Neural cell (in vitro differentiated cells): Measurements from ENCODE around the gene SMU1. TPM values are rescaled to one million over a fixed set of nuclear protein-coding genes. Genes with fewer than 3 reads are reported as not detected.

ENCODE experiments used
- H2AFZ ChIP-seq: fragments of 200-600, 300-800 bp; sonication (generic), shearing (Covaris generic); 2 replicates; pipeline ENCODE4 v1.6.0; 2014; ENCODE audit warnings: low read depth, mild to moderate bottlenecking, antibody characterized with exemption, low read length, moderate library complexity
- H3F3A ChIP-seq: fragments of 200-600 bp; shearing (Covaris generic); 2 replicates; pipeline ENCODE4 v1.6.1; 2016; ENCODE audit warnings: mild to moderate bottlenecking, moderate library complexity, mixed read lengths, antibody characterized with exemption, low read length; ENCODE audit not compliant: insufficient read depth, poor library complexity, severe bottlenecking
- H3K27ac ChIP-seq: fragments of 200-600, 300-800 bp; sonication (generic), shearing (Covaris generic); 2 replicates; pipeline ENCODE4 v1.5.1; 2014; ENCODE audit warnings: mild to moderate bottlenecking, low read length, moderate library complexity
- H3K27me3 ChIP-seq: fragments of 300-800, 200-600 bp; sonication (generic), shearing (Covaris generic); 2 replicates; pipeline ENCODE4 v1.6.0; 2014; ENCODE audit warnings: mild to moderate bottlenecking, low read depth, low read length, moderate library complexity; ENCODE audit not compliant: insufficient read depth
- H3K36me3 ChIP-seq: fragments of 300-800, 200-600 bp; sonication (generic), shearing (Covaris generic); 2 replicates; pipeline ENCODE4 v1.5.1; 2014; ENCODE audit warnings: mild to moderate bottlenecking, antibody characterized with exemption, low read length, moderate library complexity; ENCODE audit not compliant: insufficient read depth
- H3K4me2 ChIP-seq: fragments of 300-800, 200-600 bp; sonication (generic), shearing (Covaris generic); 2 replicates; pipeline ENCODE4 v1.6.0; 2014; ENCODE audit warnings: mild to moderate bottlenecking, low read length
- H3K4me3 ChIP-seq: fragments of 300-800, 200-600 bp; sonication (generic), shearing (Covaris generic); 2 replicates; pipeline ENCODE4 v1.5.1; 2014; ENCODE audit warnings: mild to moderate bottlenecking, low read length, moderate library complexity
- H3K79me2 ChIP-seq: fragments of 200-600 bp; shearing (Covaris generic); replicated peaks from 2 replicates; pipeline ENCODE4 v1.6.0; 2014; ENCODE audit warnings: mild to moderate bottlenecking, low read length, moderate library complexity; ENCODE audit not compliant: insufficient read depth
- H3K9ac ChIP-seq: fragments of 300-800, 200-600 bp; sonication (generic), shearing (Covaris generic); 2 replicates; pipeline ENCODE4 v1.6.1; 2016; ENCODE audit warnings: mild to moderate bottlenecking, low read length, mixed read lengths
- H3K9me2 ChIP-seq: fragments of 200-600 bp; shearing (Covaris generic); 2 replicates; pipeline ENCODE4 v1.6.1; 2016; ENCODE audit warnings: mild to moderate bottlenecking, low read length, mixed read lengths; ENCODE audit not compliant: insufficient read depth
- H3K9me3 ChIP-seq: fragments of 200-600, 300-800 bp; sonication (generic), shearing (Covaris generic); 2 replicates; pipeline ENCODE4 v1.6.1; 2016; ENCODE audit warnings: mild to moderate bottlenecking, mixed run types, low read length, moderate library complexity, mixed read lengths
- H4K20me1 ChIP-seq: fragments of 200-600 bp; shearing (Covaris generic); 2 replicates; pipeline ENCODE4 v1.6.1; 2016; ENCODE audit warnings: mild to moderate bottlenecking, mixed run types; ENCODE audit not compliant: insufficient read depth
- EP300 ChIP-seq: fragments of 450-650 bp; conservative IDR thresholded peaks from 2 replicates; pipeline ENCODE4 v1.6.1; 2014; ENCODE audit warnings: antibody characterized with exemption, mild to moderate bottlenecking, moderate library complexity; ENCODE audit not compliant: poor library complexity, severe bottlenecking
- EZH2 ChIP-seq: fragments of 200-600, 300-800 bp; shearing (Covaris generic), sonication (generic); IDR thresholded peaks from 2 replicates; pipeline ENCODE4 v1.6.1; 2014; ENCODE audit warnings: antibody characterized with exemption, low read length, borderline replicate concordance, mild to moderate bottlenecking; ENCODE audit not compliant: insufficient read depth, poor library complexity, severe bottlenecking
- MXI1 ChIP-seq: fragments of 450-650 bp; conservative IDR thresholded peaks from 2 replicates; pipeline ENCODE4 v1.6.1; 2014; ENCODE audit warnings: antibody characterized with exemption, mild to moderate bottlenecking; ENCODE audit not compliant: poor library complexity, severe bottlenecking
- POLR2AphosphoS5 ChIP-seq: IDR thresholded peaks from 2 replicates; pipeline ENCODE4 v1.6.1; 2012
- RAD21 ChIP-seq: fragments of 450-650 bp; conservative IDR thresholded peaks from 2 replicates; pipeline ENCODE4 v1.6.1; 2014; ENCODE audit warnings: antibody characterized with exemption, mild to moderate bottlenecking, moderate library complexity
- SMC3 ChIP-seq: fragments of 450-650 bp; conservative IDR thresholded peaks from 2 replicates; pipeline ENCODE4 v1.6.1; 2014; ENCODE audit warnings: antibody characterized with exemption, mild to moderate bottlenecking, moderate library complexity; ENCODE audit not compliant: poor library complexity
- TAF1 ChIP-seq: IDR thresholded peaks from 2 replicates; pipeline ENCODE4 v1.6.1; 2012; ENCODE audit warnings: low read depth
- polyA plus RNA-seq: library from polyadenylated mRNA; depleted of rRNA; stranded (reverse); fragments of >200 nt; gene quantifications from 2 replicates; pipeline ENCODE4 v1.2.3, GENCODE V29; 2014
- TF ChIP-seq, protein P1 (sequence below): fragments of 450-650 bp; IDR thresholded peaks from 2 replicates; pipeline ENCODE4 v1.5.1; 2014; ENCODE audit warnings: antibody characterized with exemption, mild to moderate bottlenecking, moderate library complexity; ENCODE audit not compliant: poor library complexity, severe bottlenecking
- TF ChIP-seq, protein P2 (sequence below): IDR thresholded peaks from 2 replicates; pipeline ENCODE4 v1.6.1; 2012; ENCODE audit warnings: borderline replicate concordance

SMU1 gene
- polyA plus RNA-seq, 1 donor from 2014 or later = 27.4 TPM

DNA sequence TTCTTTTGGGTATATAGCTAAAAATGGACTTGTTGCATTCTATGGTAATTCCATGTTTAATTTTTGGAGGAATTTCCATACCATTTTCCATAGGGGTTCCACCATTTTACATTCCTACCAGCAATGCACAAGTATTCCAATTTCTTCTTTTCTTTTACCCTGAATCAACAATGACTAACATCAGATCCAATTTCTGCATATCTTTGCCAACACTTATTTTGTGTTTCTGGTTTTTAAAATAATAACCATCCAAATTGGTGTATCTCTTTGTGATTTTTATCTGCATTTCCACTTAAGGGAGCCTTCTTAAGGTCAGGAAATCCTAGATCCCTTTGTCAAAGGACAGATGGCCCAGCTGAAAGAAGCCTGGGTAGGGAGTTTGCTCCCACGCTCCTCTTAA, 29.5 kb upstream of the SMU1 start:
- H3F3A ChIP-seq = no peaks in the 10 kb centered on the region
- H3K27me3 ChIP-seq = no peaks in the 10 kb centered on the region
- H3K4me2 ChIP-seq = no peak overlapping the region
- H3K9ac ChIP-seq = no peak overlapping the region
- H3K79me2 ChIP-seq = no peaks in the 10 kb centered on the region
- H3K4me3 ChIP-seq = no peak overlapping the region
- no peak overlapping the region for H3K27ac ChIP-seq
- no peak for TF ChIP-seq TAF1
- no peak for TF ChIP-seq POLR2AphosphoS5
- TF ChIP-seq EZH2 = no peak
- TF ChIP-seq, protein P1, sequence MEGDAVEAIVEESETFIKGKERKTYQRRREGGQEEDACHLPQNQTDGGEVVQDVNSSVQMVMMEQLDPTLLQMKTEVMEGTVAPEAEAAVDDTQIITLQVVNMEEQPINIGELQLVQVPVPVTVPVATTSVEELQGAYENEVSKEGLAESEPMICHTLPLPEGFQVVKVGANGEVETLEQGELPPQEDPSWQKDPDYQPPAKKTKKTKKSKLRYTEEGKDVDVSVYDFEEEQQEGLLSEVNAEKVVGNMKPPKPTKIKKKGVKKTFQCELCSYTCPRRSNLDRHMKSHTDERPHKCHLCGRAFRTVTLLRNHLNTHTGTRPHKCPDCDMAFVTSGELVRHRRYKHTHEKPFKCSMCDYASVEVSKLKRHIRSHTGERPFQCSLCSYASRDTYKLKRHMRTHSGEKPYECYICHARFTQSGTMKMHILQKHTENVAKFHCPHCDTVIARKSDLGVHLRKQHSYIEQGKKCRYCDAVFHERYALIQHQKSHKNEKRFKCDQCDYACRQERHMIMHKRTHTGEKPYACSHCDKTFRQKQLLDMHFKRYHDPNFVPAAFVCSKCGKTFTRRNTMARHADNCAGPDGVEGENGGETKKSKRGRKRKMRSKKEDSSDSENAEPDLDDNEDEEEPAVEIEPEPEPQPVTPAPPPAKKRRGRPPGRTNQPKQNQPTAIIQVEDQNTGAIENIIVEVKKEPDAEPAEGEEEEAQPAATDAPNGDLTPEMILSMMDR = no peak
- TF ChIP-seq, protein P2, sequence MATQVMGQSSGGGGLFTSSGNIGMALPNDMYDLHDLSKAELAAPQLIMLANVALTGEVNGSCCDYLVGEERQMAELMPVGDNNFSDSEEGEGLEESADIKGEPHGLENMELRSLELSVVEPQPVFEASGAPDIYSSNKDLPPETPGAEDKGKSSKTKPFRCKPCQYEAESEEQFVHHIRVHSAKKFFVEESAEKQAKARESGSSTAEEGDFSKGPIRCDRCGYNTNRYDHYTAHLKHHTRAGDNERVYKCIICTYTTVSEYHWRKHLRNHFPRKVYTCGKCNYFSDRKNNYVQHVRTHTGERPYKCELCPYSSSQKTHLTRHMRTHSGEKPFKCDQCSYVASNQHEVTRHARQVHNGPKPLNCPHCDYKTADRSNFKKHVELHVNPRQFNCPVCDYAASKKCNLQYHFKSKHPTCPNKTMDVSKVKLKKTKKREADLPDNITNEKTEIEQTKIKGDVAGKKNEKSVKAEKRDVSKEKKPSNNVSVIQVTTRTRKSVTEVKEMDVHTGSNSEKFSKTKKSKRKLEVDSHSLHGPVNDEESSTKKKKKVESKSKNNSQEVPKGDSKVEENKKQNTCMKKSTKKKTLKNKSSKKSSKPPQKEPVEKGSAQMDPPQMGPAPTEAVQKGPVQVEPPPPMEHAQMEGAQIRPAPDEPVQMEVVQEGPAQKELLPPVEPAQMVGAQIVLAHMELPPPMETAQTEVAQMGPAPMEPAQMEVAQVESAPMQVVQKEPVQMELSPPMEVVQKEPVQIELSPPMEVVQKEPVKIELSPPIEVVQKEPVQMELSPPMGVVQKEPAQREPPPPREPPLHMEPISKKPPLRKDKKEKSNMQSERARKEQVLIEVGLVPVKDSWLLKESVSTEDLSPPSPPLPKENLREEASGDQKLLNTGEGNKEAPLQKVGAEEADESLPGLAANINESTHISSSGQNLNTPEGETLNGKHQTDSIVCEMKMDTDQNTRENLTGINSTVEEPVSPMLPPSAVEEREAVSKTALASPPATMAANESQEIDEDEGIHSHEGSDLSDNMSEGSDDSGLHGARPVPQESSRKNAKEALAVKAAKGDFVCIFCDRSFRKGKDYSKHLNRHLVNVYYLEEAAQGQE = no peak
- TF ChIP-seq RAD21 = no peak
- TF ChIP-seq MXI1 = no peak
- no peak for TF ChIP-seq SMC3
- TF ChIP-seq EP300 = no peak
- H4K20me1 ChIP-seq = no peaks in the 10 kb centered on the region
- H2AFZ ChIP-seq = no peak overlapping the region
- no peaks in the 10 kb centered on the region for H3K9me3 ChIP-seq
- H3K9me2 ChIP-seq = no peaks in the 10 kb centered on the region
- H3K36me3 ChIP-seq = no peaks in the 10 kb centered on the region

DNA sequence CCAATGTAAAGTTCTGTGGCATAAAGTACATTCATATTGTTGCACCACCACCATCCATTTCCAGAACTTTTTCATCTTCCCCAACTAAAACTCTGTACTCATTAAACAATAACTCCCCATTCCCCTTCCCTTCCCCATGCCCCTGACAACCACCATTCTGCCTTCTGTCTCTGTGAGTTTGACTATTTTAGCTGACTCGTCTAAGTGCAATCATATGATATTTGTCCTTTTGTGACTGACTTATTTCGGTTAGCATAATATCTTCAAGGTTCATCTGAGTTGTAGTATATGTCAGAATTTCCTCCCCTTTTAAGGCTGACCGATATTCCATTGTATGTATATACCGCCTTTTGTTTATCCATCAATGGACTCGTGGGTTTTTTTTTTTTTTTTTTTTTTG, 29.0 kb upstream of the SMU1 start:
- H3K27me3 ChIP-seq = no peaks in the 10 kb centered on the region
- no peaks in the 10 kb centered on the region for H3K79me2 ChIP-seq
- H3K9me3 ChIP-seq = no peaks in the 10 kb centered on the region
- H3K27ac ChIP-seq = no peak overlapping the region
- no peak for TF ChIP-seq TAF1
- TF ChIP-seq SMC3 = no peak
- H3K36me3 ChIP-seq = no peaks in the 10 kb centered on the region
- no peak overlapping the region for H3K4me2 ChIP-seq
- H3K4me3 ChIP-seq = no peak overlapping the region
- no peak overlapping the region for H2AFZ ChIP-seq
- no peak overlapping the region for H3K9ac ChIP-seq
- H4K20me1 ChIP-seq = no peaks in the 10 kb centered on the region
- H3K9me2 ChIP-seq = no peaks in the 10 kb centered on the region
- no peaks in the 10 kb centered on the region for H3F3A ChIP-seq

DNA sequence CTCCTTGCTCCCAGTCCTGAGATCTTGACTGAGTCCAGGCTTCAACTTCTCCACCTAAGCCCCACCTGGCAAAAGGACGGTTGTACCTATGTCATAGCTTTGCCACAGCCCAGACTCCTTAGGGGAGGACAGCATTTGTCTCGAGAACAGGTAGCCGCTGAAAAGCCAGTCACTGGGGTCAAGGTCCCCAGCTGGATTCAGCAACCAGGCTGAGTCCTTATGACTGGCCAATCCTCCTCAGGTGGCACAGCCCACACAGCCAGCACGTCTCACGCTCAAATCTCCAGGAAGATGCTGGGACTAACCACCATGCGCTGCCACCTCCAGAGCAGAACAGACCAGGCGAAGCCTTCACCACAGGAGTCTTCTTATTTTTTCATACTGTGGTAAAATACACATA, 27.9 kb upstream of the SMU1 start:
- no peaks in the 10 kb centered on the region for H3K79me2 ChIP-seq
- no peaks in the 10 kb centered on the region for H3K27me3 ChIP-seq
- TF ChIP-seq MXI1 (no peak), RAD21 (no peak), POLR2AphosphoS5 (no peak), EZH2 (no peak), SMC3 (no peak), TAF1 (no peak), EP300 (no peak)
- TF ChIP-seq, protein P2 = no peak
- TF ChIP-seq, protein P1 = no peak
- H3F3A ChIP-seq = no peaks in the 10 kb centered on the region
- no peak overlapping the region for H3K27ac ChIP-seq
- no peak overlapping the region for H3K4me3 ChIP-seq
- H3K9ac ChIP-seq = no peak overlapping the region
- H3K4me2 ChIP-seq = no peak overlapping the region
- no peaks in the 10 kb centered on the region for H3K36me3 ChIP-seq
- H2AFZ ChIP-seq = no peak overlapping the region
- no peaks in the 10 kb centered on the region for H3K9me3 ChIP-seq
- no peaks in the 10 kb centered on the region for H4K20me1 ChIP-seq
- H3K9me2 ChIP-seq = no peaks in the 10 kb centered on the region
